ENCODE results near the gene GPR135. TPM values are rescaled to one million over a fixed set of nuclear protein-coding genes. Genes with fewer than 3 reads are reported as not detected.

GPR135 gene
- total RNA-seq (2014; rRNA removed; shearing (Covaris generic)): 0.79 and 1.3 TPM in 2 replicates

- DNase-seq (ENCODE audit: low read depth): peak; percentile 43
Measured at GRCh38 chr14:59465316-59466135, at the start of gene GPR135. TSS of gene GPR135 (minus strand) at chr14:59465380. CDS start at chr14:59465226, 154 bp downstream.

- DNase-seq (ENCODE audit: low read depth): no peak
Measured at GRCh38 chr14:59511916-59512575, 46.9 kb upstream of the GPR135 start.

- DNase-seq (ENCODE audit: low read depth): no peak
Measured at GRCh38 chr14:59510966-59511365, 45.8 kb upstream of the GPR135 start.

- DNase-seq (ENCODE audit: low read depth): no peak
Measured at GRCh38 chr14:59510001-59510400, 44.8 kb upstream of the GPR135 start.

- DNase-seq (ENCODE audit: low read depth): no peak
Measured at GRCh38 chr14:59509101-59509500, 43.9 kb upstream of the GPR135 start.

- no peak for DNase-seq (ENCODE audit: low read depth)
Measured at GRCh38 chr14:59507752-59508103, 42.5 kb upstream of the GPR135 start.

- DNase-seq (ENCODE audit: low read depth): peak; percentile 58
Measured at GRCh38 chr14:59507063-59507751, 42.0 kb upstream of the GPR135 start.

GRCh38 chr14:59503256-59503655 lies 38.1 kb upstream of the GPR135 start:
- no peak for DNase-seq (ENCODE audit: low read depth)

- DNase-seq (ENCODE audit: low read depth): no peak
Measured at GRCh38 chr14:59500732-59501131, 35.6 kb upstream of the GPR135 start.

- no peak for DNase-seq (ENCODE audit: low read depth)
Measured at GRCh38 chr14:59492384-59492783, 27.2 kb upstream of the GPR135 start.

GRCh38 chr14:59490756-59491155 lies 25.6 kb upstream of the GPR135 start:
- no peak for DNase-seq (ENCODE audit: low read depth)

GRCh38 chr14:59484639-59485175 lies 19.5 kb upstream of the GPR135 start:
- DNase-seq (ENCODE audit: low read depth): peak; percentile 32

GRCh38 chr14:59483819-59484638 lies 18.8 kb upstream of the GPR135 start, which contains the start of the genes JKAMP and L3HYPDH:
TSS of gene JKAMP (plus strand) at chr14:59484517. CDS start at chr14:59484590, 73 bp downstream.
TSS of gene L3HYPDH (minus strand) at chr14:59484408. CDS start at chr14:59484316, 92 bp downstream.
- DNase-seq (ENCODE audit: low read depth): peak; percentile 94

GRCh38 chr14:59483363-59483762 lies 18.2 kb upstream of the GPR135 start:
- peak; percentile 78 for DNase-seq (ENCODE audit: low read depth)

- DNase-seq (ENCODE audit: low read depth): peak; percentile 97
Measured at GRCh38 chr14:59482541-59483331, 17.6 kb upstream of the GPR135 start.

- peak; percentile 56 for DNase-seq (ENCODE audit: low read depth)
Measured at GRCh38 chr14:59481871-59482540, 16.8 kb upstream of the GPR135 start.

GRCh38 chr14:59481407-59481806 lies 16.2 kb upstream of the GPR135 start:
- no peak for DNase-seq (ENCODE audit: low read depth)

GRCh38 chr14:59480166-59480565 lies 15.0 kb upstream of the GPR135 start:
- DNase-seq (ENCODE audit: low read depth): no peak

GRCh38 chr14:59478540-59478939 lies 13.4 kb upstream of the GPR135 start:
- DNase-seq (ENCODE audit: low read depth): no peak

GRCh38 chr14:59475709-59476108 lies 10.5 kb upstream of the GPR135 start:
- no peak for DNase-seq (ENCODE audit: low read depth)

All from M059J (cell line).